ENCODE data around the gene SF3B2.
"Not testable (repeated sequence)": the region's sequence is repeated elsewhere in the genome, so short reads cannot be mapped to it uniquely, and the experiment has no call there.

SF3B2 gene

GRCh38 chr11:66012946-66013761 lies 39.0 kb upstream of the SF3B2 start:
- Mint-ChIP-seq H3K4me3 (no peak overlapping the region), H3K9me3 (no peaks in the 10 kb centered on the region), H3K27ac (no peak overlapping the region), H3K27me3 (peaks cover 36% of the 10 kb centered on the region), H3K4me1 (peaks cover 20% of the 10 kb centered on the region)
- DNase-seq = no peak
- no peak for ATAC-seq

GRCh38 chr11:66013762-66014100 lies 38.4 kb upstream of the SF3B2 start:
- Mint-ChIP-seq H3K27ac (no peak overlapping the region), H3K4me1 (peaks cover 24% of the 10 kb centered on the region), H3K27me3 (peaks cover 36% of the 10 kb centered on the region), H3K4me3 (no peak overlapping the region), H3K9me3 (no peaks in the 10 kb centered on the region)
- DNase-seq = no peak
- no peak for ATAC-seq

GRCh38 chr11:66014804-66015453 lies 37.2 kb upstream of the SF3B2 start:
- Mint-ChIP-seq H3K4me3 (no peak overlapping the region), H3K9me3 (no peaks in the 10 kb centered on the region), H3K27ac (no peak overlapping the region), H3K27me3 (peaks cover 36% of the 10 kb centered on the region), H3K4me1 (peaks cover 24% of the 10 kb centered on the region)
- DNase-seq (no peak), ATAC-seq (no peak)

- H3K9me3 Mint-ChIP-seq = no peaks in the 10 kb centered on the region
- no peak for ATAC-seq
- no peak overlapping the region for H3K4me3 Mint-ChIP-seq
- no peak for DNase-seq
- H3K27ac Mint-ChIP-seq = no peak overlapping the region
- peaks cover 28% of the 10 kb centered on the region for H3K4me1 Mint-ChIP-seq
- H3K27me3 Mint-ChIP-seq = peaks cover 36% of the 10 kb centered on the region
Measured at GRCh38 chr11:66015454-66015881, 36.7 kb upstream of the SF3B2 start.

GRCh38 chr11:66015936-66016792 lies 36.0 kb upstream of the SF3B2 start:
- peak overlapping the region in 1 of 2 donors; percentile 84 for H3K27ac Mint-ChIP-seq
- no peak overlapping the region for H3K4me3 Mint-ChIP-seq
- peaks cover 35% of the 10 kb centered on the region for H3K4me1 Mint-ChIP-seq
- no peaks in the 10 kb centered on the region for H3K9me3 Mint-ChIP-seq
- H3K27me3 Mint-ChIP-seq = peaks cover 36% of the 10 kb centered on the region
- ATAC-seq = no peak
- no peak for DNase-seq

- Mint-ChIP-seq H3K27ac (no peak overlapping the region), H3K4me1 (peaks cover 36% of the 10 kb centered on the region), H3K27me3 (peaks cover 36% of the 10 kb centered on the region), H3K9me3 (no peaks in the 10 kb centered on the region), H3K4me3 (no peak overlapping the region)
- DNase-seq = no peak
- no peak for ATAC-seq
Measured at GRCh38 chr11:66016793-66017177, 35.4 kb upstream of the SF3B2 start.

- Mint-ChIP-seq H3K4me3 (no peak overlapping the region), H3K9me3 (no peaks in the 10 kb centered on the region), H3K27ac (no peak overlapping the region), H3K4me1 (peaks cover 36% of the 10 kb centered on the region), H3K27me3 (peaks cover 34% of the 10 kb centered on the region)
- no peak for DNase-seq
- ATAC-seq = no peak
Measured at GRCh38 chr11:66017321-66017720, 34.8 kb upstream of the SF3B2 start.

- Mint-ChIP-seq H3K4me1 (peaks cover 41% of the 10 kb centered on the region), H3K27me3 (peaks cover 28% of the 10 kb centered on the region), H3K9me3 (no peaks in the 10 kb centered on the region), H3K4me3 (no peak overlapping the region), H3K27ac (peak overlapping the region in 1 of 2 donors; percentile 66)
- ATAC-seq (no peak), DNase-seq (no peak)
Measured at GRCh38 chr11:66020212-66020611, 32.0 kb upstream of the SF3B2 start.

- H3K4me3 Mint-ChIP-seq = no peak overlapping the region
- peak; percentile 44 for ATAC-seq
- DNase-seq = peak in 1 of 2 donors; percentile 36
Measured at GRCh38 chr11:66020618-66021357, 31.4 kb upstream of the SF3B2 start.

GRCh38 chr11:66022401-66023185 lies 29.6 kb upstream of the SF3B2 start:
- H3K9me3 Mint-ChIP-seq = no peaks in the 10 kb centered on the region
- peaks cover 35% of the 10 kb centered on the region for H3K4me1 Mint-ChIP-seq
- DNase-seq (peak; percentile 81 to 85), ATAC-seq (peak; percentile 89)
- peak overlapping the region in 1 of 2 donors; percentile 40 for H3K27ac Mint-ChIP-seq
- peak overlapping the region; percentile 61 to 69 for H3K4me3 Mint-ChIP-seq
- peaks cover 28% of the 10 kb centered on the region for H3K27me3 Mint-ChIP-seq

More at GRCh38 chr11:66020618-66021357, 31.4 kb upstream of the SF3B2 start:
- Mint-ChIP-seq H3K27me3 (peaks cover 28% of the 10 kb centered on the region), H3K27ac (peak overlapping the region in 1 of 2 donors; percentile 22), H3K9me3 (no peaks in the 10 kb centered on the region), H3K4me1 (peaks cover 41% of the 10 kb centered on the region)

GRCh38 chr11:66023186-66023440 lies 29.1 kb upstream of the SF3B2 start:
- H3K4me3 Mint-ChIP-seq, H3K27ac Mint-ChIP-seq: not testable (repeated sequence)

GRCh38 chr11:66026017-66026529 lies 26.1 kb upstream of the SF3B2 start, which contains the start of gene CATSPER1:
CATSPER1 (minus strand) TSS chr11:66026479; CDS start chr11:66026379, 100 bp downstream.
- Mint-ChIP-seq H3K27ac (no peak within 1 kb of the TSS), H3K4me3 (no peak within 1 kb of the TSS), H3K27me3 (peaks cover 28% of the 10 kb centered on the region), H3K4me1 (peaks cover 18% of the 10 kb centered on the region), H3K9me3 (no peaks in the 10 kb centered on the region)
- DNase-seq (no peak), ATAC-seq (no peak)

More at GRCh38 chr11:66023186-66023440, 29.1 kb upstream of the SF3B2 start:
- peaks cover 28% of the 10 kb centered on the region for H3K27me3 Mint-ChIP-seq
- H3K4me1 Mint-ChIP-seq = peaks cover 33% of the 10 kb centered on the region
- H3K9me3 Mint-ChIP-seq, ATAC-seq, DNase-seq: not testable (repeated sequence)

- Mint-ChIP-seq H3K27me3 (peaks cover 13% of the 10 kb centered on the region), H3K4me1 (no peaks in the 10 kb centered on the region), H3K27ac (no peak overlapping the region), H3K4me3 (no peak overlapping the region), H3K9me3 (no peaks in the 10 kb centered on the region)
- ATAC-seq (no peak), DNase-seq (no peak)
Measured at GRCh38 chr11:66032957-66033735, 19.0 kb upstream of the SF3B2 start.

Data from stimulated activated naive CD8-positive, alpha-beta T cell treated with anti-CD3 and anti-CD28 coated beads, Interleukin-15, amount 100 ng/mL, for 72 hours (primary cell).